Panc1 (cell line): ENCODE results near the gene STARD4. TPM values are rescaled to one million over a fixed set of nuclear protein-coding genes. Genes with fewer than 3 reads are reported as not detected.

Experiments used
- ATAC-seq: fragments of 200-7000 bp; cut with Tn5 transposase; 2 replicates; pipeline ENCODE4 v1.9.1; 2020; ENCODE audit warnings: mild to moderate bottlenecking, moderate library complexity
- BruUV-seq: library from RNA; stranded (reverse); fragments of 400-500 nt; replicated peaks from 2 replicates; lab custom pipeline; 2021; lab: Mats Ljungman, UMichigan
- CTCF ChIA-PET: fragments of 300-600 bp; sonication (Branson Sonifier 250); formaldehyde crosslinking; loops from one replicate; lab custom pipeline; 2022; ENCODE audit warnings: antibody characterized with exemption; lab: Charles Lee
- POLR2A ChIA-PET: fragments of 300-600 bp; sonication (Branson Sonifier 250); formaldehyde crosslinking; loops from one replicate; lab custom pipeline; 2022; ENCODE audit warnings: antibody characterized with exemption; lab: Charles Lee
- DNase-seq: peaks from one replicate; pipeline ENCODE4 v3.0.0-alpha.2; 2010; ENCODE audit warnings: low read depth, low spot score
- H3K27ac ChIP-seq: 2 replicates; pipeline ENCODE4 v1.5.1; 2011; ENCODE audit warnings: mild to moderate bottlenecking, low read length, inconsistent platforms
- H3K27me3 ChIP-seq: fragments of 200-500 bp; sonication (Bioruptor generic); 2 replicates; pipeline ENCODE4 v1.6.0; 2014; ENCODE audit warnings: low read length, inconsistent platforms; ENCODE audit not compliant: control insufficient read depth, insufficient read depth
- H3K36me3 ChIP-seq: fragments of 200-500 bp; sonication (Bioruptor generic); 2 replicates; pipeline ENCODE4 v1.5.1; 2014; ENCODE audit warnings: inconsistent platforms, mild to moderate bottlenecking, low read length, moderate library complexity; ENCODE audit not compliant: control insufficient read depth, insufficient read depth
- H3K4me1 ChIP-seq: 2 replicates; pipeline ENCODE4 v1.5.1; 2011; ENCODE audit warnings: inconsistent platforms, mild to moderate bottlenecking, low read length, moderate library complexity; ENCODE audit not compliant: control insufficient read depth, insufficient read depth
- H3K4me3 ChIP-seq, 2 experiments: 2 replicates each; pipeline ENCODE4 v1.5.1; 2011 to 2012; ENCODE audit warnings: low read depth in 2 of 2, low read length in 2 of 2, mild to moderate bottlenecking in 2 of 2, inconsistent platforms in 1 of 2, moderate library complexity in 1 of 2
- H3K9me3 ChIP-seq: fragments of 200-500 bp; sonication (Bioruptor generic); 2 replicates; pipeline ENCODE4 v1.5.1; 2014; ENCODE audit warnings: low read depth, mild to moderate bottlenecking, inconsistent platforms, low read length, moderate library complexity; ENCODE audit not compliant: control insufficient read depth, insufficient read depth
- CTCF ChIP-seq: fragments of 450-650 bp; IDR thresholded peaks from 2 replicates; pipeline ENCODE4 v1.5.1; 2017; ENCODE audit warnings: mild to moderate bottlenecking
- POLR2AphosphoS5 ChIP-seq: IDR thresholded peaks from 2 replicates; pipeline ENCODE4 v1.6.1; 2012; ENCODE audit warnings: mild to moderate bottlenecking, low read depth, low read length, moderate library complexity
- REST ChIP-seq, 2 experiments: IDR thresholded peaks; 2 replicates each; pipeline ENCODE4 v1.6.1; 2011 to 2012; ENCODE audit warnings: low read depth in 2 of 2, control low read depth in 1 of 2, low read length in 1 of 2, mild to moderate bottlenecking in 1 of 2, moderate library complexity in 1 of 2; ENCODE audit not compliant: insufficient read depth in 1 of 2
- SIN3A ChIP-seq: IDR thresholded peaks from 2 replicates; pipeline ENCODE4 v1.6.1; 2012; ENCODE audit warnings: low read depth, mild to moderate bottlenecking, low read length, moderate library complexity, borderline replicate concordance; ENCODE audit not compliant: insufficient read depth
- TCF7L2 ChIP-seq: IDR thresholded peaks from 2 replicates; pipeline ENCODE4 v1.6.1; 2011; ENCODE audit warnings: mild to moderate bottlenecking, low read depth, low read length, inconsistent platforms
- in situ Hi-C: cut with HindIII; loops from 2 replicates; pipeline ENCODE4 v1.10.0; 2016; ENCODE audit warnings: low sequenced_read_pairs, low pct_unique_long_range_greater_than_20kb
- intact Hi-C: fragments of 100-400 bp; cut with micrococcal nuclease; formaldehyde crosslinking; loops from one replicate; pipeline ENCODE4 v1.10.0; 2022; ENCODE audit not compliant: unreplicated experiment
- total RNA-seq: library from RNA; stranded (reverse); gene quantifications from one replicate; pipeline ENCODE4 v1.2.1, GENCODE V29; 2021; ENCODE audit not compliant: unreplicated experiment

The STARD4 gene
- total RNA-seq, 1 experiment from 2014 or later = 26.0 TPM

- Histone ChIP-seq H3K36me3 (no peaks in the 10 kb centered on the region), H3K9me3 (no peaks in the 10 kb centered on the region), H3K4me1 (no peaks in the 10 kb centered on the region), H3K27ac (no peak overlapping the region), H3K27me3 (no peaks in the 10 kb centered on the region), H3K4me3 (no peak overlapping the region)
- intact Hi-C loops = loop anchor here (5.0 kb wide), 1 partner anchor 614 kb away; no protein-coding TSS in a partner anchor
- TF ChIP-seq SIN3A (no peak), POLR2AphosphoS5 (no peak), TCF7L2 (no peak), CTCF (no peak), REST (IDR thresholded peaks at IDR 0.05; ENCODE audit: insufficient read depth in 1 of 2, low read depth in 2 of 2, low read length in 1 of 2) (no peak)
- ATAC-seq (no peak), DNase-seq (no peak)
- no TSS peak for BruUV-seq
- in situ Hi-C loops = no loop called here
- POLR2A ChIA-PET = no interaction called here
- CTCF ChIA-PET = interaction anchor here (0.5 kb wide), 1 partner anchor 375 kb away, joined by 3 read pairs; no protein-coding TSS in a partner anchor
Observed at GRCh38 chr5:111532886-111533582, 20.7 kb upstream of the STARD4 start.

GRCh38 chr5:111530298-111530740, 18.0 kb upstream of the STARD4 start:
- in situ Hi-C loops = no loop called here
- no peak overlapping the region for H3K4me3 ChIP-seq
- POLR2A ChIA-PET = no interaction called here
- no peaks in the 10 kb centered on the region for H3K27me3 ChIP-seq
- H3K27ac ChIP-seq = no peak overlapping the region
- no peaks in the 10 kb centered on the region for H3K36me3 ChIP-seq
- CTCF ChIA-PET = no interaction called here
- no peaks in the 10 kb centered on the region for H3K4me1 ChIP-seq
- BruUV-seq = no TSS peak
- intact Hi-C loops = loop anchor here (5.0 kb wide), 1 partner anchor 617 kb away; no protein-coding TSS in a partner anchor
- no peak for TF ChIP-seq SIN3A
- TF ChIP-seq POLR2AphosphoS5 = no peak
- no peak for TF ChIP-seq CTCF
- TF ChIP-seq TCF7L2 = no peak
- TF ChIP-seq REST (IDR thresholded peaks at IDR 0.05; ENCODE audit: insufficient read depth in 1 of 2, low read depth in 2 of 2, low read length in 1 of 2) = no peak
- no peaks in the 10 kb centered on the region for H3K9me3 ChIP-seq
- ATAC-seq (0 out of 2 replicates have a peak, but pooled peaks have one; percentile 62), DNase-seq (no peak)
